HG02885 (cell line): Measurements from ENCODE around the gene CMIP.

Source experiments
- ATAC-seq: cut with Tn5 transposase; IDR thresholded peaks from one replicate; pipeline ENCODE4 v1.9.1; 2021; ENCODE audit warnings: mild to moderate bottlenecking; ENCODE audit not compliant: unreplicated experiment, poor library complexity

The CMIP gene

GRCh38 chr16:81610936-81611335, 166.3 kb downstream of the CMIP start:
- no peak for ATAC-seq

DNA sequence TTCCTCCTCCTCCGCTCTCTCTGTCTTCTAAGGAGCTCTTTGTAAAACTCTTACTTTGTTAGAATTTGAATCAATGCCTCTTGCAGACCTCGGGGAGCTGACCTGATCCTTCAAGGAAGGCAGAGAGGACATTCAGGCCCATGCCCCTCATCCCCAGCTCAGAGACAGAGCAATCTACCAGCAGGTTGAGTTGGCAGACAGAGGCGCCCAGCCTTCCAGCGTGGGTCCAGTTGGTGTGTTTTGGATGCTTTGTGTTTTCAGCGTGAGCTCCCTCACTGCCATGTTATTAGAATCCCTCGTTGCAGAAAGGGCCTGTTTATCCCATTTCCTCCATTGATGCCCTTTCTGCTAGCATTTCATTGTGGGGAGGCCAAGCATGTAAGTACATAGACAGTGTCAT, 167.1 kb downstream of the CMIP start:
- no peak for ATAC-seq

DNA sequence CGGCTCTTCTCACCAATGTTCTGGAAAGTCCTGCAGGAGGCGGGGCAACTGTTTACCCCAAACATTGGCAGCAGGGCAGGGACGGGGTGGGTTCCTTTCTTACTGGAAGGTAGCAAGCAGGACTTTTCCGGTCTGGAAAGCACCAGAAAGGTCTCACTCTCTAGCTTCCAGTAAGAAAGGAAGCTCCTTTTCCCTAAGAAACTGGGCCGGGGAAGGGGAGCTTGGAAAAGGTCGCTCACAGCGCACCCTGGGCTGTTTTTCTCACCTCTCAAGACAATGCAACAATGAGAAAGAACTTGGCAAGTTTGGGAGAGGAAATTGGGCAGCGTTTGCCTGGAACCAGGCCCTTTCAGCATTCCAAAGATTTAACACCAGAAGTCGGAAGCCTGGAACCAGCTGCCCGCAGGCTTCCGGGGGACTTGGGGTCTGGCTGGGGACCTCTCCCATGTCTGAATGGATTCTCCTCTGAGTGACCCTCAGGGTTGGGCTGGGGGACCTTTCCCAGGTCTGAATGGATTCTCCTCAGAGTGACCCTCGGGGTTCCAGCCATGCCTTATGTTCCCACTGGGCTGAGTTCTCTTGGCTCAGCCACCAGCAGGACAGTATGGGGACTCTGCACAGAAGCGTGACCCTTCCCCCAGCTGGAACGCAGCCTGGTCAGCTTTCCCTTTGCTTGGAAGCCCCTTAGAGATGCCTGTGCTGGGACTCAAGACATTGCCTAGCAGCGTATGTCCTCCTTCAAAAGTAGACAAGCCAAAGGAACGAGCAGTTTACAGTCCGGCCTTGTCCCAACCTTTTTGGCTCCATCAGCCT, 167.9 kb downstream of the CMIP start:
- ATAC-seq = no peak

- no peak for ATAC-seq
These were observed 169.6 kb downstream of the CMIP start for GRCh38 chr16:81614171-81614570.

DNA sequence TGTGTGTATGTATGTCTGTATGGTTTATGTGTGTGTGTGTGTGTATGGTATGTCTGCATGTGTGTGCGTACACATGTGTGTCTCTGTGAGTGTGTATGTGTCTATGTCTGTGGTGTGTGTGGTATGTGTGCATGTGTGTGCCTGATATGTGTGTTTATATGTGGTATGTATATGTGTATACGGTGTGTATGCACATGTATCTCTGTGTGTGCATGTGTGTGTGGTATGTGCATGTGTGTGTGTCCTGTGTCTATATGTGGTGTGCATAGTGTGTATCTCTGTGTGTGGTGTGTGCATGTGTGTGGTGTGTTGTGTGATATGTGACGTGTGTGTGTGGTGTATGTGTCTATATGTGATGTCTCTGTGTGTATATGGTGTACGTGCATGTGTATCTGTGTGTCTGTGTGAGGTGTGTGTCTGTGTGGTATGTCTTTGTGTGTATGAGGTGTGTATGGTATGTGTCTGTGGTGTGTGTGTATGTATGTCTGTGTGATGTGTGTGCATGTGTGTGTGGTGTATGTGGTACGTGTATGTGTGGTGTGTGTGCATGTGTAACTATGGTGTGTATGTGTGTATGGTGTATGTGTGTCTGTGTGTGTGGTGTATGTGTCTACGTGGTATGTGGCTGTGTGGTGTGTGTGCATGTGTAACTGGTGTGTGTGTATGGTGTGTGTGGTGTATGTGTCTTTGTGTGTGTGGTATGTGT, 170.2 kb downstream of the CMIP start:
- ATAC-seq = no peak

GRCh38 chr16:81615411-81615810, 170.8 kb downstream of the CMIP start:
- ATAC-seq = no peak

DNA sequence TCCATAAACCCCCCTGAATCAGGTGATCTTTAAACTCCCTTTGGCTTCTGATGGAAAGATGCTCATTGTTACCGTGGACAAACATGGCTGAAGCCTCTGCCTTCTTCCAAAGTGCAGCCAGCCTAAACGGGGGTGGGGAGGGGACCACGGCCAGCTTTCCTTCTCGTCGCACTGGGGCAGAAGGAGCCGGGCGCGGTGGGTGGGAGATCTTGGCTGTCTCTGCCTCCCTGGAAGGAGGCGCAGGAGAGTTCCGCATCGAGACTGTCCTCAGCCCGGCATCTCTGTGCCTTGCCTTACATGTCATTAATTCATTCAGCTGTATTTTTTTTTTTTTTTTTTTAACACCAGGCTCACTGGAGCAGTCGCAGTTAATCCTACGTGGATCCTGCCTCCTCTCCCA, 171.2 kb downstream of the CMIP start:
- no peak for ATAC-seq

- ATAC-seq = peak; percentile 83
These were observed 171.9 kb downstream of the CMIP start for GRCh38 chr16:81616321-81617020.

GRCh38 chr16:81617021-81617346, 172.4 kb downstream of the CMIP start:
- no peak for ATAC-seq

DNA sequence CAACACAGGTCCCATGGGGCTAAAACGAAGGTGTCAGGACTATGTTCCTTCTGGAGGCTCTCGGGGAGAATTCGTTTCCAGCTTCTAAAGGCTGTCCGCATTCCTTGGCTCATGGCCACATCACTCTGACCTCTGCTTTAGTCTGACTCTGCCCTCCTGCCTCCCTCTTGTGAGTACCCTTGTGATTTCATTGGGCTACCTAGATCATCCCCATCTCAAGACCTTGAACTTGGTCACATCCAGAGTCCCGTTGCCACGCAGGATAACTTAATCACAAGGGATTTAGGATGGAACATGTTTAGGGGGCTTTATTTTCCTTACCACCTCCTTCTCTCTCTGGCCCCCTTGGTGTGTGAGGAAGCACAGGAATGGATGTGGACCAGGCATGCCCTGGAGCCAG, 173.6 kb downstream of the CMIP start:
- no peak for ATAC-seq

DNA sequence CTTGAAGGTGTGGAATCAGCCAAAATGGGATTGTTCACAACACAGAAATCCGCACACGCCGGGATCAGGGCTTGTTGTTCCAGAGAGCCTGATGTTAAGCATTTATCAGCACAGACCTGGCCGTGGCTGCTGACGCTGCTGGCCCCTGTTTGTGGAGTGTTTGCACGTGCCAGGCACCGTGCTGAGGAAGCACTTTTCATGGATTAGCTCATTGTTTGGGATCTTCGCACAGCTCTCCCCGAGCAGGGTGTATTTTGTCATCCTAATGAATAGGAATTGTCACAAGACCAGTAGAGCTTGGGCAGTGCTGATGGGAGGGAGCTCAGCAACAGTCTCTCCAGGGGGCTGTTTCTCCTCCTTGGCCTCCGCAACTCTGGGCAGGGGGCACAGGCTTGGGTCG, 174.1 kb downstream of the CMIP start:
- no peak for ATAC-seq

GRCh38 chr16:81620029-81620428, 175.4 kb downstream of the CMIP start:
- ATAC-seq = no peak

DNA sequence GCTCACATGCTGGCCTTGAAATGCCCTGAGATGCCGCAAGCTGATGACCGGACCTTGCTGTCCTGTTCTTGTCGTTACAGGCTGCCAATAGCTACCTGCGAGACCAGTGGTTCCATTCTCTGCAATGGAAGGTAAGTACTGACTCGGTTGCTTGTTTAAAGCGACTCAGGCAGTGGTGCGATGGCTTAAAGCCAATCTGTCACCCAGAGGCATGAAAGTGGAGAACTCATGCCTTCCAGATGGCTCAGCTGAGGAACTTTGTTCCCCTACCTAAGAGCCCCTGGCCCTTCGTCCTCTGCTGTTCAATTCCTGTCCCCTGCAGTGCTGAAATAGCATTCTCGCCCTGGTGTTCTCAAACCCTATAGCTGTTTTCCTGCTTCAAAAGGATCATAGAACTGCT, 176.2 kb downstream of the CMIP start:
- ATAC-seq = no peak

GRCh38 chr16:81621496-81621895, 176.9 kb downstream of the CMIP start:
- no peak for ATAC-seq

GRCh38 chr16:81623365-81624102, 178.9 kb downstream of the CMIP start:
- ATAC-seq = no peak

- no peak for ATAC-seq
These were observed 179.8 kb downstream of the CMIP start for GRCh38 chr16:81624403-81624759.

DNA sequence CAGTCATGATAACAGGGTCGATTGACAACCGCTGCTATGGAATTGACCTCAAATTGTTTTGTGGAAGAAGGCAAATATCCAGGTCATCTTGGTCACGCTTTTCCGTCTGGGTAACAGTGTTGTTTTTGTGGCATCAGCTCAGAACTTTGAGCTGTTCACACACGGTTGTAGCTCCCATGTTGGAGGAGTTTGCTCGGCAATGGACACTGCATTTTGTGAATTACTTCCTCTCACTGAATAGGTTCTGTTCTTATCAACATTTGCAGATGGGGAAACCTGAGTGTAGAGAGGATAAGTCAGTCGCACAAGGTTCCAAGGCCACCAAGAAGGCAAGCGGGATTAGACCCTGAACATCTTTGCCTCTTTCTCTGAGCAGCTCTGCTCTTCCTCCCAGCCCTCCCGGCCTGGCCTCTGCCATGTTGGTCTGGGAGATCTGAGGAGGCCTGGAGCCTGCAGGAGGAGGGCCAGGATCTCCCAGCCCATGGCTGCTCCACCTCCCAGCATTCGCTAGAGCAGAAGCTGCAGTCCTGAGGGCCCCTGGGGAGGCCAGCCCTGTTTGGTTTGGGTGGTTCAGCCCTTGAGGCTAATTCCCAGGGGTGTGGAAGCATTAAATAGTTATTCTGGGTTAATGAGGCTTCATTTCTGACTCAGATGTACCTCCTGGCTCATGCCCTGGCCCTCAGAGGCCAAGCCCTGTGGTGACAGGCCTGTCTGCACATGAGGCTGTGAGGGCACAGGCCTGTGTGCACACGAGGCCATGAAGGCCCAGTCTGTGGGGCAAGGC, 180.3 kb downstream of the CMIP start:
- peak; percentile 24 for ATAC-seq

- ATAC-seq = peak; percentile 62
These were observed 181.0 kb downstream of the CMIP start for GRCh38 chr16:81625544-81626153.

DNA sequence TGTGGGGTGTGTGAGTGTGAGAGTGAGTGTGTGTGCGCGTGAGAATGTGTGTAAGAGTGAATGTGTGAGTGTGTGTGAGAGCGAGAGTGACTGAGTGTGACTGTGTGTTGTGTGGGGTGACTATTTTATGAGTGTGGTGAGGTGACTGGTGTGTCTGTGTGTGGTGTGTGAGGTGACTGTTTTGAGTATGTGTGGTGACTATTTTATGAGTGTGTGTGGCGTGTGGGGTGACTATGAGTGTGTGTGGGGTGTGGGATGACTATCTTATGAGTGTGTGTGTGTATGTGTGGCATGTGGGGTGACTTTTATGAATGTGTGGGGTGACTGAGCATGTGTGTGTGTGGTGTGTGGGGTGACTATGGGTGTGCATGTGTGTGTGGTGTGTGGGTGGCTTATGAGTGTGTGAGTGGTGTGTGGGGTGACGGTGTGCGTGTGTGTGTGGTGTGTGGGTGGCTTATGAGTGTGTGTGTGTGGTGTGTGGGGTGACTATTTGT, 181.6 kb downstream of the CMIP start:
- no peak for ATAC-seq
